NCI-H748 (cell line): ENCODE data around the gene MTR.

ENCODE experiments used
- DNase-seq: peaks from one replicate; lab custom pipeline; 2025; ENCODE audit not compliant: unreplicated experiment; lab: John Stamatoyannopoulos, UW

Gene MTR

GRCh38 chr1:236862615-236863211 lies 67.6 kb downstream of the MTR start:
- DNase-seq, result no peak

- DNase-seq, result no peak
These were observed 69.1 kb downstream of the MTR start for GRCh38 chr1:236864211-236864610.

- DNase-seq, result no peak
These were observed 70.1 kb downstream of the MTR start for GRCh38 chr1:236864996-236865817.

DNA sequence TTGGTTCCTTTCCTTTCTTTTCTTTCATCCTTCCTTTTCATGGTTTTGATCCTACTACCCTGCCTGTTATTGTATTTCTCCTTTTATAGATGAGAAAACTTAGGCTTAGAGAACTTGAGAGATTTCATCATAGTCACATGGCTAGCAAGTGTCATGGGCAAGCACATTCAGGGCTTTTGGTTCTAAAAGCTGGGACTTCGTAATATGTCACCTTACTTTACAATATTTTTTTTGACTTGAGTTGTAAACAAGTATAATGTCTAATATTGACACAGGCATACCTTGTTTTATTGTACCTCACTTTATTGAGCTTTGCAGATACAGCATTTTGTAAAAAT lies 70.7 kb downstream of the MTR start:
- no peak for DNase-seq

DNA sequence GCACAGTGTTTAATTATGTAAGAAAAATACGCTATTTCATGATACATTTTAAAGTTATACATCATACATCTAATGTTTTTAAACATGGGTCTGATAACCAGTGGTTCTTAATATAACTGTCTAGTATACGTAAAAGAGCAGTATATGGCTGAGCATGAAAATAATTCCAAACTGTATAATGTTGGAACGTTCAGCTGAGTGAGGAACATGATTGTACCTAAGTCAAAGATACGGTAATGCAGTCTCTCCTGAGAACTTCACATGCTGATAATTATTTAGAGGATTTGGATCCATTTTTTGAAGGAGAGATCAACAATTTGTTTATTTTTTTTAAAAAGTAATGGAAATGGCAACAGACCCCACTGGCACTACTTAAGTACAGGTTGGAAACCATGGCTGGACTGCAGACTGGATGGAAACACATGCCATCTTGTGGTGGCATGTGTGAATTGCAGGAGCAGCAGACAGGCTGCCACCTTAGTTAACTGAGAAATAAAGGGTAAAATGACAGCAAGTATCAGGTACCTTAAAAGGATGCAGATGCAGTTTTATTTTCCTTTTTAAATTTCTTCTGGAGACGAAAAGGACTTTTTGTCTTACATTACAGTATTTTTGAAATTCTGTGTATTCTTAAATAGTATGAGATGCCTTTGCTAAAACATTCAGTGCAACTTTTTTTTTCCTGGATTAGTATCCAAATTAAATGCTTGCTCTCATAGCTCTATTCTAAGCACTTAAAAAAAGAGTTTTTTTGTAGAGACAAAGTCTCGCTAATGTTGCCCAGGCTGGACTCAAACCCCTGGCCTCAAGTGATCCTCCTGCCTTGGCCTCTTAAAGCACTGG lies 73.8 kb downstream of the MTR start:
- peak; percentile 46 for DNase-seq

DNA sequence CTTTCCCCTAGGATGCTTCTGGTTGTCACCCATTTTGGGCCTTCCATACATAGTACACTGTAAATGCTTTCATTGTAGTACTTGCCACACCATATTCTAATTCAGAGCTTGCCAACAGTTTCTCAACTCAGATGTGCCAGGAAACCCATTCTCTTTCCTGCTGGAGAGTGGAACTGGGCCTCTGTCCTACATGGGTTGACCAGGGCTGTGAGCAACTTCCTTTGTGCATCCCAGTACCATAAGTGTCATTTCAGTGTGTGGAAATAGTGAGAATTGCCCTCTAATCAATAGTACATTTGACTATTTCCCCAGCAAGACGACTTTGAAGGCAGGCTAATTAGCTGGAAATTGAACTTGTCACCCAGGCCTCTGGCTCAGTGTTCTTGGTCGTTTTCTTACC lies 74.8 kb downstream of the MTR start:
- no peak for DNase-seq

GRCh38 chr1:236870721-236871120 lies 75.6 kb downstream of the MTR start:
- DNase-seq, result no peak

GRCh38 chr1:236872075-236872666 lies 77.1 kb downstream of the MTR start:
- DNase-seq, result no peak

DNA sequence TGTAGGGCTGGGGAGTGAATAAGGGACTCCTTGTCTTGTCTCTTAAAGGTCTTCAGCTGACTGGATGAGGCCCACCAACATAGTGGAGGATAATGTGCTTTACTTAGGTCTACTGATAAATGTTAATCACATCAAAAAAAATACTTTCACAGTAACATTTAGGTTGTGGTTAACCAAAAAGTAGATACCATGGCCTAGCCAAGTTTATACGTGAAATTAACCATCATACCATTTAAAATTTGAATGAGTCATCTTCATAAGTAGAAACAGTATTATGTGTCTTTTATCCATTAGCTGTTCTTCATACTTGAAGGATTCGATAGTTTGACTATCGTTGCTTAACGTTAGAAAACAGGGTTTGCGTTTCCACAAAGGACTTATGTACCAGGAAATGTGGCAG lies 80.9 kb downstream of the MTR start:
- no peak for DNase-seq

DNA sequence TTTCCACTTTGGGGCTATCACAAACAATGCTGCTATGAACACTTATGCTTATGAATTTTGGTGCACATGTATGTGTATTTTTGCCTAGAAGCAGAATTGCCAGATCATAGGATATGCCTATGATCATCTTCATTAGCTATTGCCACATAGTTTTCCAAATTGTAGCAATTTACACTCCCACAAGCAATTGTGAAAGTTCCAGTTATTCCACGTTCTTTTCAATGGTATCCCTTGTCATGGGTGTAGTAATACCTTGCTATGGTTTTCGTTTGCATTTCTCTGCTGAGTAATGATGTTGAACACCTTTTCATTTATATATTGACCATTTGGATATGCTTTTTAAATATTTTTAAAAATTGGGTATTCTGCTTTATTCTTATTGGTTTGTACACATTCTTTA lies 82.6 kb downstream of the MTR start:
- DNase-seq, result no peak

DNA sequence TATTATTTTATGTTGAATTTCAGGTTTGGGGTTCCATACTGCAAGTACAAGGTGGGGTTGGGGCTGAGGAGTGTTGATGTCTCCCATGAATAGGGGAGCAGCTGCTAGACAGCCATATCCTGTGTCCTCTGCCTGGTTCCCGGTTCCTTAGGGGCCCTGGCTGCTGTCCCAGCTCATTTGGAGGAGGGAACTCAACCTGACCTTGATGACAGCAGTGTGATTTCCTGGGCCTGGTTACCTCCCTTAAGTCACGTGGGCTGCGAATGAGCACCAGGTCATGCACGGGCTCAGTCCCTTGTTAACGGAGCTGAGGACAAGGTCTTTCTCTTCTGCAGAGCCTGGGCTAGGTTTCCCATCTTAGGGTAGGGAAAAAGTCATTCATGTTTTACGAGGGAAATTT lies 85.1 kb downstream of the MTR start:
- no peak for DNase-seq

DNA sequence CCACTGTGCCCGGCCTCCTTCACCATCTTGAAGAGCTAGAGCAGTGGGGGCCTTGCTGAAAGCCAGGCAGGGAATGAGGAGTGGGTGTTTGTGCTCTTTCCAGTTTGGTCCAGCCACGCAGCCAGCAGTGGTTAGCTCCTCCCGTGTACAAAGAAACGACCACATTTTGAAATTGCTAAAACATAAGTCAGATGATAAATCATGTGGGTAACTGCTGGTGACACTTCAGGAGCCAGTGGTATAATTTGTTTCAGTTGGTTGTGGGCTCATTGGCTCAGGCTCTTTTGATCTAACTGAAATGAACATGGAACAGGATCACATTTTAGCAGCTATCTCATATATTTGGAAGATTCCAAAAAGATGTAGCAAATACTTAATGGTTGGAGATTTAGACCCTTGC lies 87.6 kb downstream of the MTR start:
- no peak for DNase-seq

DNA sequence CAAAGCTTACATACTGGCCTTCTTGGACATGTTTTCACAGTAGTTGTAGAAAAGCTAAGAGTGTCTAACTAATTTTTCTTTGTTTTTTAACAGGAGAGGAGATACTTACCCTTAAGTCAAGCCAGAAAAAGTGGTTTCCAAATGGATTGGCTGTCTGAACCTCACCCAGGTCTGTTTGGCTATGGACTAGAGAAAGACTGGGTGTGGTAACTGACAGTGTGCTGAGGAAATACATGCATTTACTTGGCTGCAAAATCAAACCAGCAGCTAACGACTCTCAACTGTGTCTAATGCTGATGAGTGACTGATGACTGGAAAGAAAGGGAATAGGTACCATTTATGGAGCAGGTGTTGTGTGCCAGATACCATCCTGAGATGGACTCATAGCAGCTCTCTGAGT lies 91.1 kb downstream of the MTR start:
- no peak for DNase-seq

DNA sequence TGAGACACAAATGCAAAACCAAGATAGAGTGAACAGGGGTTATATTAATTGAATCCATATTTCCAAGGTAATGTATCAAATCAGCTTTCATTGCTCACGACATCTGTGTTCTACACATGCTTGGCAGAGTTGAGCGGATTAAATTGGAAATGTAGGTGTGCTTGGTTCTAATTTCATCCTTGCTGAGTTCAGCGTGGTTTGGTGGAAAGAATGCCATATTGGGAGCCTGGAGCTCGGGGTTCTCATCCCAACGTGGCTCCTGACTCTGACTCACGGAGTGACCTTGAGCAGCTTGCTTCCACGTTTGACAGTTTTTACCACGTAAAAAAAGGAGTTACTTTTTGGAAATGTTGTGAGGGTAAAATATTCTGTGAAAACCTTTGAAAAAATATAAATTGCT lies 92.0 kb downstream of the MTR start:
- no peak for DNase-seq

DNA sequence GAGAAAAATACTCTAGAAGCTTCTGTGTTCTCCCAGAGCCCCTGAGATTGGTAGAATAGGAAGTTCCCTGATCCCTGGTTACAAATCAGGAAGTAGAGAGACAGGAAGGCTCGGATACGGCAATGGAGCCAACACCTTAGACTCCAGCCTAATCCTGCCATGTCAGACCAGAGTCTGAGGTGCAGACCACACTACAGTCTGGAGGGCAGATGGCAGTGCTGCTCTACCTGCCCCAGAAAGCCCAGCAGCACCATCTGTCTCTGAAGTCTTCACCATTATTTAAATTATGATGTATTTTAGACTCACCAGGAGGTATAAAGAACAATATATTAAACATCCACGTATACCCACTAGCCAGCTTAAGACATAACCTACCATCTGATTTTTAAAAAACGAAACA lies 93.0 kb downstream of the MTR start:
- DNase-seq, result no peak

DNA sequence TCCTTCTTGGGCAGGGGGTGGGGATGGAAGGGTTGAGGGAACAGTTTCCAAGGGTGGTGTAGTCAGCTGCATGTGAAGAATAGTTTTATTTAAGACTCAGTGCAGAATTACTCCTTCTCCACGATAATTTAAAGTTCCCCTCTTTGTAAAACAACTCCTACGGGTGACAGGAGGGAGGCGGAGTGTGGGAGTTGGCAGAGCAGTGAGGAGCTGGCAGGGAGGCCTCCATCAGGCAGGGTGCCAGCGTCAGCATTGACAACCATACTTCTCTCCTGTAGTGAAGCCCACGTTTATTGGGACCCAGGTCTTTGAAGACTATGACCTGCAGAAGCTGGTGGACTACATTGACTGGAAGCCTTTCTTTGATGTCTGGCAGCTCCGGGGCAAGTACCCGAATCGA lies 93.8 kb downstream of the MTR start:
- DNase-seq, result no peak

GRCh38 chr1:236890152-236891056 lies 95.3 kb downstream of the MTR start:
- DNase-seq, result no peak

DNA sequence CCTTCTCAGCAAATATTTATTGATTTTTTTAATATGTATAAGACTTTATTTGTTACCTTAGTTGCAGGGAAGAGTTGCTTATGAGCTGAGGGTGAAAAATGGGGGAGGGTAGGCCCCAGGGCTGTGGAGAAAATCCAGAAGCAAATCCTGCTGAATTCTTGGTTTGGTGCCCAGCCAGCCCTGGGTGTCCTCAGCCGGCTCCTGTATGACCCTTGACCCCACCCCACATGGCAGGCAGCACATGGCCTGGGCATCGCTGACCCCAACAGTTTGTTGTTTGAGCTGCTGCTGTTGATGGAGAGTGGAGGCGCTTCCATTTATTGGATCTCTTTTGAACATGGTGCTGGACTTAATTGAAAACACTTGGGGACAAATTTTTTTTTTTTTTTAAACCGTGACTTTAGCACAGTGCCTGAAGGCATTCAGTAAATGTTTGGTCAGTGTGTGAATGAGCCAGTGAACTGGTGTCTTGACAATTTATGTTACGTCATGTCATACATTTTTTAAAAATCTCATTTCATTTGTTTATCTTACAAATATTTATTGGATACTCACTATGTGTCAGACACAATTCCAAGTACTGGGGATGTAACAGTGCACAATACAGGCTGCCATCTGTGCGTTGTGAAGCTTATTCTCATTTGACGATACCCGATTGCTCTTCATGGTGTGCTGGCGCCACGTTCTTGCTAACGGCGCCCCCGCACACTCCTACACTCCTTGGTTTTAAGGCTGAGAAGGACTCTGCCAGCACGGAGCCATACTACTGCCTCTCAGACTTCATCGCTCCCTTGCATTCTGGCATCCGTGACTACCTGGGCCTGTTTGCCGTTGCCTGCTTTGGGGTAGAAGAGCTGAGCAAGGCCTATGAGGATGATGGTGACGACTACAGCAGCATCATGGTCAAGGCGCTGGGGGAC lies 98.8 kb downstream of the MTR start:
- no peak for DNase-seq

DNA sequence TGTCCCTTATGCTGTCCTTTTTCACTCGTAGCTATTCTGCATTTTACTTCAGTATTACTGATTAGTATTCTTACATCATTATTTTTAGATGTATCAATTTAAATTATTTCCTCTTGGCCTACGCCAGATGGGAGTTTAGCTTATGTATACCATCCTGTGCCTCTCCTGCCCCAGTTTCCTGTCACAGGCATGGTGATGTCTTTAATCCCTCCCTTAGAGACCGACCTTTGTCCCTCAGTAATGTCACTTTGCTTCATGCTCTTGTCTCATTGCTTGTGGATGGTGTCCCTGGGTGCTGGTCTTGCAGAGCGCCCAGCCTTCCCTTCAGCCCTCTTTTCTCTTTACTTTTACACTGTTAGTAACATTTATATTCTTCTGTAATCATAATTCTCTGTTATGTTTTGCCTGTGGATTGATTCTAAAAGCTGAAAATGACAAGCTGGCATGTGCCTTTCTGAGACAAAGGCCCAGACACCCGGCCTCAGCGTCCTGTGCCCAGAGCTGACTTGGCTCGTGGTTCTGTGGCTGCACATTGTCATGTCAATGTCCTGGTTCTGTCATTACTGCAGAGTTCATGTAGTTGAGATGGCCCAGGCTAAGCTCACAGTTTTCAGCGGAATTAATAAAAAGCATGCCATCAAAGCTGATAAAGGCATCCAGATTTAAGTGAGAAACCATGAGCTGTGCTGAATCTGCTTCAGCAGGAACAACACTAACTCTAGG lies 100.7 kb downstream of the MTR start:
- no peak for DNase-seq
